Endodermal cell (in vitro differentiated cells): Measurements from ENCODE around the gene PSORS1C2. TPM values are rescaled to one million over a fixed set of nuclear protein-coding genes. Genes with fewer than 3 reads are reported as not detected.

Source experiments
- DNase-seq: peaks from one replicate; pipeline ENCODE4 v3.0.0-alpha.2; 2017
- H3K27ac ChIP-seq: 2 replicates; pipeline ENCODE4 v1.5.1; 2013; ENCODE audit warnings: mild to moderate bottlenecking, low read depth, low read length, moderate library complexity
- H3K27me3 ChIP-seq: 2 replicates; pipeline ENCODE4 v1.6.1; 2013; ENCODE audit warnings: mild to moderate bottlenecking, low read length, moderate library complexity; ENCODE audit not compliant: insufficient read depth, control insufficient read depth, poor library complexity, severe bottlenecking
- H3K36me3 ChIP-seq: 2 replicates; pipeline ENCODE4 v1.7.0; 2013; ENCODE audit warnings: mild to moderate bottlenecking, low read length, moderate library complexity; ENCODE audit not compliant: control insufficient read depth, insufficient read depth
- H3K4me1 ChIP-seq: one replicate; pipeline ENCODE4 v1.7.0; 2013; ENCODE audit warnings: low read length; ENCODE audit not compliant: control insufficient read depth, insufficient read depth
- H3K4me3 ChIP-seq: 2 replicates; pipeline ENCODE4 v1.5.1; 2013; ENCODE audit warnings: mild to moderate bottlenecking, low read length, moderate library complexity
- H3K9ac ChIP-seq: 2 replicates; pipeline ENCODE4 v1.6.1; 2013; ENCODE audit warnings: mild to moderate bottlenecking, low read length, moderate library complexity; ENCODE audit not compliant: poor library complexity, severe bottlenecking; ENCODE audit errors: extremely low read depth
- H3K9me3 ChIP-seq: 2 replicates; pipeline ENCODE4 v1.6.1; 2013; ENCODE audit warnings: mild to moderate bottlenecking, low read length, moderate library complexity; ENCODE audit not compliant: control insufficient read depth
- H3K27ac Mint-ChIP-seq: 2 replicates; pipeline ENCODE4 v1.8.0; 2020; ENCODE audit warnings: mixed read lengths
- H3K27me3 Mint-ChIP-seq: 2 replicates; pipeline ENCODE4 v1.8.0; 2021; ENCODE audit warnings: mild to moderate bottlenecking, mixed read lengths; ENCODE audit not compliant: insufficient read depth
- H3K36me3 Mint-ChIP-seq: 2 replicates; pipeline ENCODE4 v1.8.0; 2020; ENCODE audit warnings: low read depth, mixed read lengths
- H3K4me1 Mint-ChIP-seq: 2 replicates; pipeline ENCODE4 v1.8.0; 2020; ENCODE audit warnings: mixed read lengths
- H3K4me3 Mint-ChIP-seq: 2 replicates; pipeline ENCODE4 v1.8.0; 2020; ENCODE audit warnings: mild to moderate bottlenecking, moderate library complexity, mixed read lengths
- H3K9me3 Mint-ChIP-seq: 2 replicates; pipeline ENCODE4 v1.8.0; 2020; ENCODE audit warnings: mild to moderate bottlenecking, mixed read lengths
- CTCF ChIP-seq: fragments of 200-600 bp; sonication (generic); conservative IDR thresholded peaks from 2 replicates; pipeline ENCODE4 v1.5.0; 2021; ENCODE audit warnings: antibody characterized with exemption, mild to moderate bottlenecking
- WGBS, 2 experiments: methylation state at CpG; one replicate each; pipeline versions ENCODE4 v1.1.5 to v1.1.7; 2013; ENCODE audit warnings: missing lambda C conversion rate in 2 of 2, mixed read lengths in 1 of 2; ENCODE audit not compliant: insufficient coverage in 1 of 2, insufficient read length in 1 of 2; 5-methylcytosine and 5-hydroxymethylcytosine counted together
- total RNA-seq, 2 donors: library from RNA; stranded (reverse); fragmentation: NEBNext Ultra II Directional in 1 of 2; extraction: Animal tissue kit (Norgen Biotek cat#: 25700) in 1 of 2; gene quantifications; 2 replicates in 1 of 2; 3 replicates in 1 of 2; pipeline ENCODE4 v1.2.1, GENCODE V29; 2021

PSORS1C2 gene
- total RNA-seq, 2 donors from 2014 or later: not detected

GRCh38 chr6:31178143-31179041, 39.5 kb upstream of the PSORS1C2 start:
- Mint-ChIP-seq H3K27me3 (no peaks in the 10 kb centered on the region), H3K27ac (no peak overlapping the region)
- no peak for TF ChIP-seq CTCF

GRCh38 chr6:31175971-31176370, 37.1 kb upstream of the PSORS1C2 start:
- H3K27me3 ChIP-seq: no peaks in the 10 kb centered on the region
- no peak overlapping the region for H3K27ac ChIP-seq
- H3K9me3 ChIP-seq: no peaks in the 10 kb centered on the region
- Mint-ChIP-seq H3K4me1 (peaks cover 27% of the 10 kb centered on the region), H3K27me3 (peaks cover 2% of the 10 kb centered on the region), H3K36me3 (no peaks in the 10 kb centered on the region), H3K9me3 (no peaks in the 10 kb centered on the region), H3K27ac (no peak overlapping the region), H3K4me3 (no peak overlapping the region)
- DNase-seq: peak; percentile 42
- no peaks in the 10 kb centered on the region for H3K36me3 ChIP-seq
- TF ChIP-seq CTCF: no peak
- no peak overlapping the region for H3K4me3 ChIP-seq
- H3K9ac ChIP-seq: no peak overlapping the region
- peaks cover 19% of the 10 kb centered on the region for H3K4me1 ChIP-seq
- WGBS, 2 experiments: 85 to 92% methylated on average over 3 of the region's 3 CpGs

More at GRCh38 chr6:31178143-31179041, 39.5 kb upstream of the PSORS1C2 start:
- WGBS, 2 experiments: 93% methylated on average over 5 to 8 of the region's 8 CpGs
- Histone ChIP-seq H3K27ac (no peak overlapping the region), H3K4me1 (peaks cover 2% of the 10 kb centered on the region), H3K36me3 (no peaks in the 10 kb centered on the region), H3K9me3 (no peaks in the 10 kb centered on the region), H3K9ac (no peak overlapping the region), H3K4me3 (no peak overlapping the region), H3K27me3 (no peaks in the 10 kb centered on the region)
- H3K9me3 Mint-ChIP-seq: no peaks in the 10 kb centered on the region
- H3K36me3 Mint-ChIP-seq: no peaks in the 10 kb centered on the region
- peaks cover 13% of the 10 kb centered on the region for H3K4me1 Mint-ChIP-seq
- peak; percentile 34 for DNase-seq
- H3K4me3 Mint-ChIP-seq: no peak overlapping the region

GRCh38 chr6:31174378-31174777, 35.5 kb upstream of the PSORS1C2 start:
- H3K36me3 ChIP-seq: no peaks in the 10 kb centered on the region
- DNase-seq: peak; percentile 29
- no peak overlapping the region for H3K9ac ChIP-seq
- no peaks in the 10 kb centered on the region for H3K9me3 ChIP-seq
- Mint-ChIP-seq H3K27ac (peak overlapping the region; percentile 83), H3K27me3 (peaks cover 5% of the 10 kb centered on the region), H3K9me3 (no peaks in the 10 kb centered on the region), H3K4me3 (no peak overlapping the region), H3K36me3 (no peaks in the 10 kb centered on the region), H3K4me1 (peaks cover 34% of the 10 kb centered on the region)
- no peak overlapping the region for H3K4me3 ChIP-seq
- WGBS, 2 experiments: 79 to 100% methylated on average over 3 to 5 of the region's 5 CpGs
- TF ChIP-seq CTCF: no peak
- peaks cover 19% of the 10 kb centered on the region for H3K4me1 ChIP-seq
- H3K27me3 ChIP-seq: no peaks in the 10 kb centered on the region
- no peak overlapping the region for H3K27ac ChIP-seq
